MG63 (cell line): Measurements from ENCODE around the gene CPEB4. TPM values are rescaled to one million over a fixed set of nuclear protein-coding genes. Genes with fewer than 3 reads are reported as not detected.
A peak's percentile ranks its signal among the peaks of the same experiment; 100 is the strongest.

Experiments
- DNase-seq: peaks from one replicate; pipeline ENCODE4 v3.0.0-alpha.2; 2020
- H3K27me3 ChIP-seq: fragments of 250-450 bp; sonication (Bioruptor Pico); 2 replicates; pipeline ENCODE4 v1.5.1; 2020; ENCODE audit warnings: mild to moderate bottlenecking, moderate library complexity
- H3K36me3 ChIP-seq: fragments of 250-450 bp; sonication (Bioruptor Pico); 2 replicates; pipeline ENCODE4 v1.5.1; 2020; ENCODE audit warnings: mild to moderate bottlenecking, moderate library complexity
- H3K4me3 ChIP-seq: fragments of 250-450 bp; sonication (Bioruptor Pico); 2 replicates; pipeline ENCODE4 v1.5.1; 2020; ENCODE audit warnings: mild to moderate bottlenecking, moderate library complexity
- H3K9me3 ChIP-seq: fragments of 250-450 bp; sonication (Bioruptor Pico); 2 replicates; pipeline ENCODE4 v1.5.1; 2020; ENCODE audit warnings: mild to moderate bottlenecking, moderate library complexity
- total RNA-seq: library from RNA; depleted of rRNA; stranded (reverse); fragments of >200 nt; shearing (Covaris generic); gene quantifications from 2 replicates; pipeline ENCODE4 v1.2.3, GENCODE V29; 2014; ENCODE audit warnings: low replicate concordance

CPEB4 gene
- total RNA-seq, 1 experiment from 2014 or later: 3.6 TPM

GRCh38 chr5:173941758-173942401, 53.7 kb downstream of the CPEB4 start:
- Histone ChIP-seq H3K4me3 (no peak overlapping the region), H3K36me3 (no peaks in the 10 kb centered on the region), H3K9me3 (no peaks in the 10 kb centered on the region), H3K27me3 (no peaks in the 10 kb centered on the region)
- no peak for DNase-seq

- H3K36me3 ChIP-seq: no peaks in the 10 kb centered on the region
- peak; percentile 57 for DNase-seq
- no peaks in the 10 kb centered on the region for H3K27me3 ChIP-seq
- no peak overlapping the region for H3K4me3 ChIP-seq
- no peaks in the 10 kb centered on the region for H3K9me3 ChIP-seq
Measured at GRCh38 chr5:173944511-173944910, 56.4 kb downstream of the CPEB4 start.

- DNase-seq: no peak
- no peaks in the 10 kb centered on the region for H3K9me3 ChIP-seq
- no peaks in the 10 kb centered on the region for H3K27me3 ChIP-seq
- H3K4me3 ChIP-seq: no peak overlapping the region
- 0 out of 2 replicates have a peak, but pooled peaks cover 4% of the 10 kb centered on the region for H3K36me3 ChIP-seq
Measured at GRCh38 chr5:173945160-173945559, 57.0 kb downstream of the CPEB4 start.

- 0 out of 2 replicates have a peak, but pooled peaks cover 6% of the 10 kb centered on the region for H3K36me3 ChIP-seq
- DNase-seq: no peak
- no peaks in the 10 kb centered on the region for H3K9me3 ChIP-seq
Measured at GRCh38 chr5:173946323-173946722, 58.2 kb downstream of the CPEB4 start.

GRCh38 chr5:173950829-173951228, 62.7 kb downstream of the CPEB4 start:
- H3K9me3 ChIP-seq: no peaks in the 10 kb centered on the region
- DNase-seq: no peak
- no peak overlapping the region for H3K4me3 ChIP-seq
- peaks cover 15% of the 10 kb centered on the region; the same call in 1 of the 2 replicates for H3K36me3 ChIP-seq
- H3K27me3 ChIP-seq: no peaks in the 10 kb centered on the region

More at GRCh38 chr5:173946323-173946722, 58.2 kb downstream of the CPEB4 start:
- no peaks in the 10 kb centered on the region for H3K27me3 ChIP-seq
- H3K4me3 ChIP-seq: no peak overlapping the region

- no peaks in the 10 kb centered on the region for H3K9me3 ChIP-seq
Measured at GRCh38 chr5:173953528-173954090, 65.5 kb downstream of the CPEB4 start.

GRCh38 chr5:173954671-173955521, 66.7 kb downstream of the CPEB4 start:
- DNase-seq: peak; percentile 29
- no peaks in the 10 kb centered on the region for H3K27me3 ChIP-seq
- no peaks in the 10 kb centered on the region for H3K9me3 ChIP-seq
- H3K36me3 ChIP-seq: peaks cover 13% of the 10 kb centered on the region; the same call in 1 of the 2 replicates
- no peak overlapping the region for H3K4me3 ChIP-seq

More at GRCh38 chr5:173953528-173954090, 65.5 kb downstream of the CPEB4 start:
- Histone ChIP-seq H3K4me3 (no peak overlapping the region), H3K36me3 (peaks cover 15% of the 10 kb centered on the region; the same call in 1 of the 2 replicates), H3K27me3 (no peaks in the 10 kb centered on the region)
- peak; percentile 29 for DNase-seq

- Histone ChIP-seq H3K4me3 (no peak overlapping the region), H3K9me3 (no peaks in the 10 kb centered on the region), H3K36me3 (no peaks in the 10 kb centered on the region), H3K27me3 (no peaks in the 10 kb centered on the region)
- no peak for DNase-seq
Measured at GRCh38 chr5:173960986-173961385, 72.8 kb downstream of the CPEB4 start.

GRCh38 chr5:173961418-173961817, 73.3 kb downstream of the CPEB4 start:
- no peak overlapping the region for H3K4me3 ChIP-seq
- no peaks in the 10 kb centered on the region for H3K36me3 ChIP-seq
- DNase-seq: no peak
- H3K27me3 ChIP-seq: no peaks in the 10 kb centered on the region
- no peaks in the 10 kb centered on the region for H3K9me3 ChIP-seq

GRCh38 chr5:173962436-173962972, 74.4 kb downstream of the CPEB4 start:
- Histone ChIP-seq H3K4me3 (no peak overlapping the region), H3K27me3 (no peaks in the 10 kb centered on the region), H3K36me3 (no peaks in the 10 kb centered on the region), H3K9me3 (no peaks in the 10 kb centered on the region)
- DNase-seq: no peak

- Histone ChIP-seq H3K9me3 (no peaks in the 10 kb centered on the region), H3K36me3 (no peaks in the 10 kb centered on the region), H3K4me3 (peak overlapping the region; percentile 35), H3K27me3 (no peaks in the 10 kb centered on the region)
- DNase-seq: peak; percentile 66
Measured at GRCh38 chr5:173963182-173963838, 75.2 kb downstream of the CPEB4 start.

- DNase-seq: peak; percentile 18
- H3K4me3 ChIP-seq: peak overlapping the region; percentile 35
- no peaks in the 10 kb centered on the region for H3K36me3 ChIP-seq
- no peaks in the 10 kb centered on the region for H3K27me3 ChIP-seq
- H3K9me3 ChIP-seq: no peaks in the 10 kb centered on the region
Measured at GRCh38 chr5:173963867-173964441, 75.8 kb downstream of the CPEB4 start.

GRCh38 chr5:173964506-173964905, 76.4 kb downstream of the CPEB4 start:
- DNase-seq: no peak
- H3K4me3 ChIP-seq: no peak overlapping the region
- no peaks in the 10 kb centered on the region for H3K36me3 ChIP-seq
- no peaks in the 10 kb centered on the region for H3K9me3 ChIP-seq
- no peaks in the 10 kb centered on the region for H3K27me3 ChIP-seq

- H3K4me3 ChIP-seq: no peak overlapping the region
- no peaks in the 10 kb centered on the region for H3K27me3 ChIP-seq
- DNase-seq: no peak
- no peaks in the 10 kb centered on the region for H3K9me3 ChIP-seq
- H3K36me3 ChIP-seq: no peaks in the 10 kb centered on the region
Measured at GRCh38 chr5:173967241-173967640, 79.1 kb downstream of the CPEB4 start.

GRCh38 chr5:173968154-173968797, 80.1 kb downstream of the CPEB4 start:
- no peak for DNase-seq
- H3K4me3 ChIP-seq: no peak overlapping the region
- no peaks in the 10 kb centered on the region for H3K27me3 ChIP-seq
- H3K9me3 ChIP-seq: no peaks in the 10 kb centered on the region
- H3K36me3 ChIP-seq: no peaks in the 10 kb centered on the region
